ENCODE data around the gene NHERF1. TPM values are rescaled to one million over a fixed set of nuclear protein-coding genes. Genes with fewer than 3 reads are reported as not detected.

NHERF1 gene
- total RNA-seq, 4 donors from 2014 or later = 10.3 to 25.7 (median 19.9) TPM

GRCh38 chr17:74795327-74796020, 47.0 kb downstream of the NHERF1 start:
- ATAC-seq = no peak
- Histone ChIP-seq H3K9me3 (no peaks in the 10 kb centered on the region), H3K27ac (no peak overlapping the region), H3K4me3 (no peak overlapping the region), H3K27me3 (no peaks in the 10 kb centered on the region), H3K4me1 (peaks cover 0 to 9% (median 0%) of the 10 kb centered on the region in 3 donors), H3K36me3 (peaks cover 0 to 94% of the 10 kb centered on the region in 2 donors)
- 62 to 100% methylated on average over 1 to 2 of the region's 18 CpGs for WGBS, 2 donors (ENCODE audit: low coverage in 1 of 2)
- TF ChIP-seq CTCF (IDR thresholded peaks at IDR 0.05) = no peak
- TF ChIP-seq EP300 (IDR thresholded peaks at IDR 0.05) = no peak
- TF ChIP-seq POLR2A (IDR thresholded peaks at IDR 0.05) = no peak
- TF ChIP-seq POLR2AphosphoS5 (IDR thresholded peaks at IDR 0.05) = no peak

GRCh38 chr17:74796211-74796610, 47.8 kb downstream of the NHERF1 start:
- Histone ChIP-seq H3K4me3 (no peak overlapping the region), H3K9me3 (no peaks in the 10 kb centered on the region), H3K4me1 (peaks cover 0 to 5% (median 0%) of the 10 kb centered on the region in 3 donors), H3K36me3 (peaks cover 0 to 94% of the 10 kb centered on the region in 2 donors), H3K27ac (no peak overlapping the region), H3K27me3 (no peaks in the 10 kb centered on the region)
- ATAC-seq = no peak
- TF ChIP-seq POLR2AphosphoS5 (IDR thresholded peaks at IDR 0.05) (no peak), EP300 (IDR thresholded peaks at IDR 0.05) (no peak), POLR2A (IDR thresholded peaks at IDR 0.05) (no peak), CTCF (IDR thresholded peaks at IDR 0.05) (no peak)
- 100% methylated on average over 1 of the region's 4 CpGs; no CpG with 5 or more reads in 1 of the 2 donors for WGBS, 2 donors (ENCODE audit: low coverage in 1 of 2)

GRCh38 chr17:74796866-74797265, 48.4 kb downstream of the NHERF1 start:
- H3K9me3 ChIP-seq = no peaks in the 10 kb centered on the region
- H3K36me3 ChIP-seq = peaks cover 0 to 99% of the 10 kb centered on the region in 2 donors
- 77 to 80% methylated on average over 5 to 6 of the region's 6 CpGs for WGBS, 2 donors (ENCODE audit: low coverage in 1 of 2)
- no peaks in the 10 kb centered on the region for H3K4me1 ChIP-seq
- no peaks in the 10 kb centered on the region for H3K27me3 ChIP-seq
- H3K4me3 ChIP-seq = no peak overlapping the region
- no peak overlapping the region for H3K27ac ChIP-seq
- TF ChIP-seq CTCF (IDR thresholded peaks at IDR 0.05) (no peak), EP300 (IDR thresholded peaks at IDR 0.05) (no peak), POLR2AphosphoS5 (IDR thresholded peaks at IDR 0.05) (no peak), POLR2A (IDR thresholded peaks at IDR 0.05) (no peak)
- ATAC-seq = no peak

GRCh38 chr17:74797824-74798223, 49.4 kb downstream of the NHERF1 start:
- no peak for ATAC-seq
- Histone ChIP-seq H3K4me1 (no peaks in the 10 kb centered on the region), H3K4me3 (no peak overlapping the region), H3K36me3 (peaks cover 0 to 97% of the 10 kb centered on the region in 2 donors), H3K9me3 (no peaks in the 10 kb centered on the region), H3K27ac (no peak overlapping the region), H3K27me3 (no peaks in the 10 kb centered on the region)
- WGBS, 2 donors (ENCODE audit: low coverage in 1 of 2) = 95% methylated on average over 3 of the region's 4 CpGs; no CpG with 5 or more reads in 1 of the 2 donors
- TF ChIP-seq POLR2AphosphoS5 (IDR thresholded peaks at IDR 0.05) = no peak
- no peak for TF ChIP-seq POLR2A (IDR thresholded peaks at IDR 0.05)
- no peak for TF ChIP-seq CTCF (IDR thresholded peaks at IDR 0.05)
- TF ChIP-seq EP300 (IDR thresholded peaks at IDR 0.05) = no peak

- no peaks in the 10 kb centered on the region for H3K27me3 ChIP-seq
- 60 to 89% methylated on average over 4 to 7 of the region's 8 CpGs for WGBS, 2 donors (ENCODE audit: low coverage in 1 of 2)
- H3K9me3 ChIP-seq = no peaks in the 10 kb centered on the region
- no peak for TF ChIP-seq POLR2AphosphoS5 (IDR thresholded peaks at IDR 0.05)
- TF ChIP-seq CTCF (IDR thresholded peaks at IDR 0.05) = no peak
- TF ChIP-seq POLR2A (IDR thresholded peaks at IDR 0.05) = no peak
- no peak for TF ChIP-seq EP300 (IDR thresholded peaks at IDR 0.05)
- H3K4me3 ChIP-seq = no peak overlapping the region
- H3K27ac ChIP-seq = no peak overlapping the region
- H3K4me1 ChIP-seq = no peaks in the 10 kb centered on the region
- peaks cover 0 to 95% of the 10 kb centered on the region in 2 donors for H3K36me3 ChIP-seq
- no peak for ATAC-seq
These were observed 49.8 kb downstream of the NHERF1 start for GRCh38 chr17:74798239-74798707.

All from gastroesophageal sphincter (tissue), 4 donors.